GM19035 (cell line): Measurements from ENCODE around the gene MMP24OS.
"Not testable (repeated sequence)": the region's sequence is repeated elsewhere in the genome, so short reads cannot be mapped to it uniquely, and the experiment has no call there.

ENCODE experiments used
- ATAC-seq: cut with Tn5 transposase; IDR thresholded peaks from one replicate; pipeline ENCODE4 v1.9.1; 2021; ENCODE audit not compliant: unreplicated experiment

Gene MMP24OS

GRCh38 chr20:35252598-35252997, 25.3 kb downstream of the MMP24OS start:
- ATAC-seq, result not testable (repeated sequence)

- ATAC-seq, result no peak
These were observed 25.9 kb downstream of the MMP24OS start for GRCh38 chr20:35252037-35252461.

GRCh38 chr20:35251613-35251940, 26.3 kb downstream of the MMP24OS start:
- no peak for ATAC-seq

GRCh38 chr20:35248641-35249475, 29.1 kb downstream of the MMP24OS start:
- ATAC-seq, result no peak

- ATAC-seq, result no peak
These were observed 31.2 kb downstream of the MMP24OS start for GRCh38 chr20:35246723-35247122.

- no peak for ATAC-seq
These were observed 33.9 kb downstream of the MMP24OS start for GRCh38 chr20:35243986-35244385.

GRCh38 chr20:35243317-35243716, 34.6 kb downstream of the MMP24OS start:
- no peak for ATAC-seq

GRCh38 chr20:35240811-35241293, 37.1 kb downstream of the MMP24OS start:
- ATAC-seq, result no peak

- no peak for ATAC-seq
These were observed 37.7 kb downstream of the MMP24OS start for GRCh38 chr20:35240083-35240810.

- ATAC-seq, result no peak
These were observed 39.2 kb downstream of the MMP24OS start for GRCh38 chr20:35238735-35239134.

- ATAC-seq, result no peak
These were observed 39.8 kb downstream of the MMP24OS start for GRCh38 chr20:35238170-35238569.

GRCh38 chr20:35237486-35237885, 40.4 kb downstream of the MMP24OS start:
- no peak for ATAC-seq

- no peak for ATAC-seq
These were observed 42.0 kb downstream of the MMP24OS start for GRCh38 chr20:35235881-35236280.

GRCh38 chr20:35232575-35232974, 45.3 kb downstream of the MMP24OS start:
- ATAC-seq, result no peak

- no peak for ATAC-seq
These were observed 50.8 kb downstream of the MMP24OS start for GRCh38 chr20:35226884-35227681.
